GM21447 (cell line): ENCODE data around the gene CDA.

Experiments
- ATAC-seq: cut with Tn5 transposase; IDR thresholded peaks from one replicate; pipeline ENCODE4 v1.9.1; 2021; ENCODE audit not compliant: unreplicated experiment

CDA gene

DNA sequence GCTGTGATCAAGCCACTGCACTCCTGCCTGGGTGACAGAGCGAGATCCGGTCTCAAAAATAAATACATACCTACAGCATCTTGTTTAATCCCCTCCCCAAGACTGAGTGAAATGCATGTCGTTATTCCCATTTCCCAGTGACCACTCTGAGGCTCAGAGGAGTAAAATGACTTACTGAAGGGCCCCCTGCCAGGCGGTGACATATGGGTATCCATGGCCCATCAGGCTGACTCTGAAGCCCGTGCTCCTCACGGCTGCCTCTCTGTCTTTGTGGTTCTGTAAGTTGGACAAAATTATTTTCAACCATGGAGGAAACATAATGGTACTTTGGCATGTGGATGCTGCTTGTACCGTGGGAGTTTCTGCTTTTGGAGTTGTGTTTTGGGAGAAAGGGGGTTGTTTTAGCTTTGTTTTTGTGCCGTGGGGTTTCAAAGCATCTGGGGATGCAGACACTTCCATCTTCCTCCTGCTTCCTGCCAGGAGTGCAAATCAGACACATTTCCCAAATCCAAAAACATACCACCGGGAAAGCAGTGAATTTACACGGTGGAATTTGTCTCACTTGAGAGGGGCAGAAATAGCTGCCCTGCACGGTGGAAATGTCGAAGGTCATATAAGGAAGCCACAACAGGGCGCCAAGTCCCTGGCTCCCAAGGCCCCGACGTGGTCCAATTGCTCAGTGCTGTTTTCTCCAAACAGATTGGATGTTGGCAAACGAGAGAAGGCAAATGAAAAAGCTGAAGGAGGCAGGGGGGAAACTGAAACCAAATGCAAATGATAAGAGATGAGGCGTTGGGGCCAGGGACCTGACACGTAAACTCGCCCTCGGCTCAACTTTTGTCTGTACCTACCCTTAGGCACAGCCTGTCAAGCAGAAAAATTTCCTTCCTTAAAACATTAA, 27.3 kb downstream of the CDA start:
- no peak for ATAC-seq

DNA sequence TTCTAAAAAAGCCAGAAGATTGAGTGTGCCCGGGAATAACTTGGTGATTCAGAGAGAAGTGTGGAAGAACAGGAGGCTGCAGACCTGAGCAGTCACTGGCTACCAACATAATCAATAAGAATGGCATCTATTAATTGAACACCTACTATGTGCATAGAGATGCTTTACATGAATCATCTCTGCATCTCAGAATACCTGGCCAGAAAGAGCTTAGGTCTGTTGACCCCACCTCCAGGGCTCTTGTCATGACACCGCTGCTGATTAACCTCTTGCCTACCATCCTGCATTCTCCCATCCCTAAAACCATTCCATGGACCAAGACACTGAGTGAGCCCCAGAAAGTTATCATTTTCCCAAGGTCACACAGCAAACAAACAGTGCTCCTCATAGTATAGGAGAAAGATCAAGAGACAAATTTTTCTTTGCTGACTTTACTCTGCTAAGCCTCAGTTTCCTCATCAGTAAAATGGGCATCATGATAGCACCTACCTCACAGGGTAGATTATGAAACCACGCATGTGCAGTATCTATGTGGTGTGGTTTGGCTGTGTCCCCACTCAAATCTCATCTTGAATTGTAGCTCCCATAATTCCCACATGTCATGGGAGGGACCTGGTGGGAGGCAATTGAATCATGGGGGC, 28.1 kb downstream of the CDA start:
- ATAC-seq = no peak

DNA sequence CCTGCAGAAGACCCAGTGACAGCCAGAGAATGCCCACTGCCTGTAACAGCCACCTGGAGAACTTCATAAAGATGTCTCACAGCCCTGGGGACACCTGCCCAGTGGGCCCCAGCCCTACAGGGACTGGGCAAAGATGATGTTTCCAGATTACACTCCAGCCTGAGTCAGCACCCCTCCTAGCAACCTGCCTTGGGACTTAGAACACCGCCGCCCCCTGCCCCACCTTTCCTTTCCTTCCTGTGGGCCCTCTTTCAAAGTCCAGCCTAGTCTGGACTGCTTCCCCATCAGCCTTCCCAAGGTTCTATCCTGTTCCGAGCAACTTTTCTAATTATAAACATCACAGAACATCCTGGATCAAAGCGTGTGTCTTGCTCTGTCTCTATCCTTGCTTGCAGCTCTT, 29.7 kb downstream of the CDA start:
- no peak for ATAC-seq

DNA sequence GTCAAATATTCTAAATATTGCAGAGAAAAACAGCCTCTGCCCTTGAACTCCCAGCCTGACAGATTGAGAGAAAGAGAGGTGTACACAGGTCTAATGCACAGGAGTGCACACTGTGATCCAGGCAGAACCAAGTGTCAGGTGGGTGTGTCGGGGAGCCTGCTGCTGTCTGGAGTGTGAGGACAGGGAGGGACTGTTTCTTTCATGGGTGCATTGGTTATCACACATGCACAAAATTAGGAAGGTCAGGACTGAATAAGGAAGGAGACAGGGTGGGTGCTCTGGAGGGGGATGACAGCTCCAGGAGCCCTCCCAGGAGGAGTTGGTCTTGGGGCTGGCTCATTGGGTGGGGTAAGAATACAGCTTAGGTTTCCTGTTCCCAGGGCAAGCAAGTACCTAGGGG, 31.1 kb downstream of the CDA start:
- ATAC-seq = no peak

DNA sequence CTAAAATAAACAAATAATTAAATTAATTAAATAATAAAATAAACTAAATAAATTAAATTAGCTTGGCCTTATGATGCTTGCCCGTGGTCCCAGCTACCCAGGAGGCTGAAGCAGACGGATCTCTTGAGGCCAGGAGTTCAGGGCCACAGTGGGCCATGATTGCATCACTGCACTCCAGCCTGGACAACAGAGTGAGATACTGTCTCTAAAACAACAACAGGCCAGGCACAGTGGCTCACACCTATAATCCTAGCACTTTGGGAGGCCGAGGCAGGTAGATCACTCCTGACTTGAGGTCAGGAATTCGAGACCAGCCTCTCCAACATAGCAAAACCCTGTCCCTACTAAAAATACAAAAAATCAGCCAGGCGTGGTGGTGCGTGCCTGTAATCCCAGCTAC, 32.1 kb downstream of the CDA start:
- ATAC-seq = no peak

DNA sequence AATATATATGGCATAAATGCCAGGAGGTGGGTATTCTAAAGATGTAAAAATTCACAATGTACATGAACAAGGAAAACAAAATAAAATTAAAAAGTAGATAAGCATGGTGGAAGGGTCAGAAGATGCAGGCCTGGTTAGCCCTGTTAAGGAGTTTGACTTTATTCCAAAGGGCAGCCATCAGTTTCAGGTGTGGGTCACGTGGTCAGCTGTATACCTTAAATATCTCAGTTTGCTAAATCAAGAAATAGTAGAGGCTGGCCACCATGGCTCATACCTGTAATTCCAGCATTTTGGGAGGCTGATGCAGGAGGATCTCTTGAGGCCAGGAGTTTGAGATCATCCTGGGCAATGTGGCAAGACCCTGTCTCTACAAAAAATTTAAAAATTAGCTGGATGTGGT, 35.8 kb downstream of the CDA start:
- no peak for ATAC-seq

DNA sequence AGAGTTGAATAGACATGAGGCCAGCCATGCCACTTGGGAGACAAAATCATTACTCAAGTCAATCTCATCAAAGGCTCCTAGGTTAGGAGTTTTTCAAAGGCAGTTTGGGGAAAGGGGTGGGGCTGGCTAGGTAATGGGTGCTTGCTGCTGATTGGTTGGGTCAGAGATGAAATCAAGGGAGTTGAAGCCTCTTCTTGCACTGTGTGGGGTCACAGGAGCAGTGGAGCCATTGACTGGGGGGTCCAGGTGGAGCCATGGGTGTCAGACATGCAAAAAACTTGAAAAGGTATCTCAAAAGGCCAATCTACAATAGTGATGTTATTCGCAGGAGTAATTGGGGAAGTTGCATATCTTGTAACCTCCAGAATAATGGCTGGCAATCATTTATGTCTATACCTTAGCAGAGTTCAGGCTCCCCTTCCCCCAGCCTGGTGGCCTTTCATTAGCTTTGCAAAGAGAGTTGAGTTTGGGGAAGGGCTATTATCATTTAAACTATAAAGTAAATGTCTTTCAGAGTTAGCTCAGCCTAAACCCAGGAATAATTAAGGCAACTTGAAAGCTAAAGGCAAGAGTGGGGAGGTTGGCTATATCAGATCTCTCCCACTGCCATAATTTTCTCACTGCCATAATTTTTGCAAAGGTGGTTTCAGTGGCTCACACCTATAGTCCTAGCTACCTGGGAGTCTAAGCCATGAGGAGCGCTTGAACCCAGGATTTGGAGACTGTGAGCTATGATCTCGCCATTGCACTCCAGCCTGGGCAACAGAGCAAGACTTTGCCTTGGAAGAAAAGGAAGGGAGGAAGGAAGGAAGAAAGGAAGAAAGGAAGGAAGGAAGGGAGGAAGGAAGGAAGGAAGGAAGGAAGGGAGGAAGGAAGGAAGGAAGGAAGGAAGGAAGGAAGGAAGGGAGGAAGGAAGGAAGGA, 36.5 kb downstream of the CDA start:
- no peak for ATAC-seq

DNA sequence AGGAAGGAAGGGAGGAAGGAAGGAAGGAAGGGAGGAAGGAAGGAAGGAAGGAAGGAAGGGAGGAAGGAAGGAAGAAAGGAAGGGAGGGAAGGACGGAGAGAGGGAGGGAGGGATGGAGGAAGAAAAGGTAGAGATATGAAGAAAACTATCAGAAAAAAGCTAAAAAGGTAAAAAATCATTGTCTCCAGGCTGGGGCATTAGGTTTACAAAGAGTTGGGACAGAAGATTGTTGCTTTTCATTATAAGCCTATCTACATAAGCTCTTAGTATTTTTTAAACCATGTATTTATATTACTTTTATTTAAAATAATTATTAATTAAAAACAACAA, 37.2 kb downstream of the CDA start:
- no peak for ATAC-seq

DNA sequence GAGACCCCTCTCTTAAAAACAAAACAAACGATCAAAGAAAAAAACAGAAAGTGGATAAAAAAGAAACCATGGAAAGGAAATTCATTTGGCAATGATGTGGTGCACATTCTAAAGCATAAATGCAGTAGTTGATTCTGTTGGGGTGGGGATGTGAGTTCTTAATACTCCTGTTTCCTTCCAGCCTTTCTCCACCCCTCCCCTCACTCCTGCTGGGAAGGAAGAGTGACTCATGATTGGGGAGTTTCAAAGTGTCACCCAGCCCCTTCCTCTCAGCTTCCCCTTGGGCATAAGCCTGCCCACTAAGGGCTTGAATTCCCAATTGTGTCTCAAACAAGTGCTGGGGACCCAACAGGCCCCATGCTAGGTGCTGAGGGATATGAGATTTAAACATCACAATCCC, 37.6 kb downstream of the CDA start:
- no peak for ATAC-seq

DNA sequence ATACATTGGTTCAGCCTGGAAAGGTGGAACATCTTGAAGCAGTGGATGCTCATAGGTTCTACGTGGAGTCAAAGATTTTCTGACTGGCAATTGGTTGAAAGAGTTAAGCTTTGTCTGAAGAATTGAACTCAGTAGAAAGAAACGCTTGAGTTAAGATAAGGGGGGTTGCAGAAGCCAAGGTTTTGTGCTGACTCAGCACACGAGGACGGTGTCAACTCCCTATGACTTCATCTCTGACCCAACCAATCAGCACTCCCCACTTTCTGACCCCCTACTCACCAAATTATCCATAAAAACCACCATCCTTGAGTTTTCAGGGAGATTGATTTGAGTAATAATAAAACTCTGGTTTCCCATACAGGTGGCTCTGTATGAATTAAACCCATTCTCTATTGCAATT, 41.8 kb downstream of the CDA start:
- ATAC-seq = no peak

DNA sequence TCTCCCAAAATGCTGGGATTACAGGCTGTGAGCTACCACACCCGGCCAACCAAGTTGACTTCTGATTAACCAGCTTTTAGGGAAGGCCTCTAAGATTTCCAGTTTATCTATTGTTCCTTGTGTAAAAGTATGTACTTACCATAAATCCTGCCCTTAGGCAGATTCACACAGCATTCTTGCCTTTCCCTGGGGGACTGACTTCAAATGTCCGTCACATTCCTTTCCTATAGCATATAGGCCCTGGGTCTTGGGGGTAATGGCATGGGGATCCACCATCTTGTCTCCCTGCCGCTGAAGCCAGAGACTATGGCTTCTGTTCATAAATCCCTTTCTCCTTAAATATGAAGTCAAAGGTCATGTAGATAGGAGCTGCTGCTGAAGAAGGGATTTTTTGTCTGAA, 43.5 kb downstream of the CDA start:
- ATAC-seq = no peak

DNA sequence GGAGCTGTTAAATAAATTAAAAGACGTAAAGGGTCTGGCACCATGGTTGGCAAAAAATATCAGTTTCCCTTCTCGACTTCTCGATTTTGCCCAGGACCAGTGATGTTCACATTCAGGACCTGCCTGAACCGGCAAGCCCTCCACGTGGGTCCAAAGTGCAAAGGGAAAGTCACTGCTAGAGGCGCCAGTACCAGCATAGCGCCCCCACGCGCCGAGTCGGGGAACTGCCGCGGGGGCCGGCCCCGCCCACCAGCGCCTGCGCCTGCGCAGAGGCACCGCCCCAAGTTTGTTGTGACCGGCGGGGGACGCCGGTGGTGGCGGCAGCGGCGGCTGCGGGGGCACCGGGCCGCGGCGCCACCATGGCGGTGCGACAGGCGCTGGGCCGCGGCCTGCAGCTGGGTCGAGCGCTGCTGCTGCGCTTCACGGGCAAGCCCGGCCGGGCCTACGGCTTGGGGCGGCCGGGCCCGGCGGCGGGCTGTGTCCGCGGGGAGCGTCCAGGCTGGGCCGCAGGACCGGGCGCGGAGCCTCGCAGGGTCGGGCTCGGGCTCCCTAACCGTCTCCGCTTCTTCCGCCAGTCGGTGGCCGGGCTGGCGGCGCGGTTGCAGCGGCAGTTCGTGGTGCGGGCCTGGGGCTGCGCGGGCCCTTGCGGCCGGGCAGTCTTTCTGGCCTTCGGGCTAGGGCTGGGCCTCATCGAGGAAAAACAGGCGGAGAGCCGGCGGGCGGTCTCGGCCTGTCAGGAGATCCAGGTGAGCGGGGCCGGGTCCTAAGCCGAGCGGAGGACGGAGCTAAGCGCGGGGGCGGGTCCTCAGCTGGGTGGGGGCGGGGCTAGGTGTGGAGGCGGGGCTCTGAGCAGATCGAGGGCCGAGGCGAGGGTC, 44.5 kb downstream of the CDA start, which contains the start of gene PINK1:
PINK1 (plus strand) TSS at position 269 of the 875 bp plus-strand sequence; CDS start at position 360, 91 bp downstream.
- peak; percentile 65 for ATAC-seq

DNA sequence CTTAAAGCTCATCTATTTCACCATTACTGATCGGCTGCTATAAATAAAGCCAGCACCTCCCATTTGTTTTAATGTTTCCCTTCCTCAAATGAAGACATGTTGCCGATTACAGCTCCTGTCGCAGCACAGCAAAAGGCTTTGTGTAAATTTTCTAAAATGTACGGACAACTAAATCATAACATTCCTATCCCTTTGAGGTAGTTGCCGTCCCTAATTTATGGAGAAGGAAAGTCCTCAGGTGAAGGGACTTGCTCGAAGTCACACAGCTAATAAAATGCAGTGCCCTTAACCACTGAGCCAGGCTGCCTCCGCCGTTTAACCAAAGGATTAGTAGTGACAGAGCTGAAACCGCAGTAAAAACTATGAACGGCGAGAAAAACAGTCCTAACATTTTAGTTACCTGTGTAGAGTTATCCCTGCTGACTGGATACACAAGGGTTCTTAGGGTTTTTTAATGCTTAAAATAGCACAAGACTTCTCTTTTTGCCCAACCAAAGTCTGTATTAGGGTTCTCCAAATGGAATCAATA, 45.2 kb downstream of the CDA start:
- no peak for ATAC-seq

DNA sequence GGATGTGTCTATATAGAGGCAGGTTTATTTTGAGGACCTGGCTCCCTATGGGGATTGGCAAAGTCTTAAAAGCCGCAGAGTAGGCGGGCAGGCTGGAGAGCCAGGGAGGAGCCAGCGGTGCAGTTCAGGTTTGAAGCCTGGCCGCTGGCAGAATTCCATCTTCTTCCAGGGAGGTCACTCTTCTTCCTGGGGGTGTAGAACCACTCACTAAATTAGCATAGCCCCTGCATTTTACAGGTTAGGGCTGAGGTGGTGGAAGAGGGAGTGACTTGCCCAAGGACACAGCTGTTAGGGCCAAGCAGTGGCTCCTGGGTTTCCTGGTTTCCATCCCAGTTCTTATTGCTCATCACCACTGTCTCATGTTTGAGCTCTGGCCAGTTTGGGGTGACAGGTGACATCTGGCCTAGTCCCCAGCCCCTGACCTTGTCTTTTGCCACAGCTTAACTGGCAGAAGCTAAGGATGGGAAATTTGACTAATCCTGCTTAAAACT, 45.7 kb downstream of the CDA start:
- ATAC-seq = no peak

DNA sequence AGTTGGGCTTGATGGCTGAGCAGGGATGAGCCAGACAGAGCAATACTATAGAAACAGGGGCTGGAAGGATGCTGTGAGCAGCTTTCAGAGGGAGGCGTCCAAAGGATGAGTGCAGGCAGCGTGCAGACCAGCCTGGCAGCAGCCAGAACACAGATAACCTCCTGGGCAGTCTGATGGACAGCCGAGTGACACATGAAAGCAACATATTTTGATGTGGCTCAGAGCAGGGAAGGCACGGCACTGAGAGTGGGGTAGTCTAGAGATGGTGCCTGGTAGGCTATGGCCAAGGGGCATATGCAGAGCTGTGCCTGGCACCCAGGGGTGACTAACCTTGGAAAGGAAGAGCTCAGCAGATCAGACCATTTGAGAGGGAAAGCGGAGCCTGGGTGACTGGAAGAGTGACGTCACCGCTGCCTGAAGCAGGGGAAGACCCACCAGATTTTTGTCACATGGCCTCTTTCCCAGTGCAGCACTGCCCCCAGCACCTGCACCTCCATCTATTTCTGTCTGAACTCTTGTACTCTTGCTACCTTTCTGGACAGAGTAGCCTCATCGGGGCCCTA, 48.0 kb downstream of the CDA start:
- ATAC-seq = no peak

DNA sequence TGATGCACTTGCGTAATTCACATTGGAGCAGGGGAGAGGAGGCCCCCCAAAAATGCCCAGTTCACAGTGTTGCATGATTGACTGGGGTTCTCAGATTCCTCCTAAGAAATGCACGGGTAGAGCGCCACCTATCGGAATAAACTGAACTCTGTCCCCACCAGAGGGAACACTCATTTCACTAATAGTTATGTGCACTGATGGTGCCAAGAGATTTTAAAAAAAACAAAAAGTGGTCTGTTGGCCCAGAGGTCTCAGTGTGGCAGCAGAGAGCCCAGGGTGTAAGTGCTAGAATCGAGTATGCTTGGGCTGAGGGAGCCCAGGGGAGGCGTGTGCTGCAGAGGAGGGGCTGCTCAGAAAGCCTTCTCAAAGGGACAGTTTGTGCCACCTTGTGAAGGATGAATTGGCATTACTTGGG, 51.3 kb downstream of the CDA start:
- no peak for ATAC-seq

DNA sequence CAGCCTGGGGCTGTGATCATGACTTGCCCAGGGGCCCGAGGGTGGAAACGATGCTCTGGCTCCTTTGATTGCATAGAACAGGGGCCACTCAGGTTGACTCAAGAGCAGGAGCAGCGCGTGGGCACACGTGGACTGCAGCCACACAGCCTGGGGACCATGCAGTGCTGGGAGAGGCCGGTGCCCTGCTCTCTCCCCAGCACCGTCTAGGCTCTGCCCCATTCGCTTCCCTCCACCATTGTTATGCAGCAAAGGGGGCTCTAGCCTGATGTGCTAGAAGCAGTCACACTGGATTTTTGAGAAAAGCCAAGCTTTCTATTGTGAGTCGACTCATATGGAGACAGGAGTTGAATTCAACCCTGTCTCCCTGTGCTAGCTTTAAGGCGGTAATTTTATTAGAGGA, 53.1 kb downstream of the CDA start:
- no peak for ATAC-seq

DNA sequence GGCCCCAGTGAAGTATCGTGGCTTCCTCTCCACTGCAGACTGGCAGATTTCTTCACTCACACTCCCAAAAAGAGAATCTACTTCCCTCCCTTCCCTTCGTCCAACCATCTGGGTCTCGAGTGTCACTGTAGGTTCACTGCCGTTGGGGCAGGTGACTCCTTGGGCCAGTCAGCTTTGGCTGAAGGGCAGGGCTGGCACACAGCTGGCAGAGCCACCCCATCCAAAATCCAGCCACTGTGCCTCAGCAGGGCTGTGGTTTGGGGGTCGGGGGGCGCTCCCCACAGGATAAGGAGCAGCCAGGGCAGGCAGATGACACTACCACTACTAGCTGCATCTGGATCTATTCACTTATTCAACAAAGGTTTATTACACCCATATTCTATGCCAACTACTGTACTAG, 54.2 kb downstream of the CDA start:
- no peak for ATAC-seq

DNA sequence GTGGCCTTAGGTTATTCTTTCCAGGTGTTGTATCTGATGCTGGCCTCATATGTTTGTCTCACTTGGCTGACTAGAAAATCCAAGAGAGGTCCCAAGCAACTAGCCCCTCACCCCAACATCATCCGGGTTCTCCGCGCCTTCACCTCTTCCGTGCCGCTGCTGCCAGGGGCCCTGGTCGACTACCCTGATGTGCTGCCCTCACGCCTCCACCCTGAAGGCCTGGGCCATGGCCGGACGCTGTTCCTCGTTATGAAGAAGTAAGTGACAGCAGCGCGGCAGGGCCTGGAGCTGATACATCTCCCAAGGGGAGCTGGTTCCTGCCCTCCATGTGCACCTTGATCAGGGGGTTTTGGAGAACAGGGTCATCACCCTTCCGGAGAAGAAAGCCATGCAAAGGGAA, 55.5 kb downstream of the CDA start:
- ATAC-seq = no peak

DNA sequence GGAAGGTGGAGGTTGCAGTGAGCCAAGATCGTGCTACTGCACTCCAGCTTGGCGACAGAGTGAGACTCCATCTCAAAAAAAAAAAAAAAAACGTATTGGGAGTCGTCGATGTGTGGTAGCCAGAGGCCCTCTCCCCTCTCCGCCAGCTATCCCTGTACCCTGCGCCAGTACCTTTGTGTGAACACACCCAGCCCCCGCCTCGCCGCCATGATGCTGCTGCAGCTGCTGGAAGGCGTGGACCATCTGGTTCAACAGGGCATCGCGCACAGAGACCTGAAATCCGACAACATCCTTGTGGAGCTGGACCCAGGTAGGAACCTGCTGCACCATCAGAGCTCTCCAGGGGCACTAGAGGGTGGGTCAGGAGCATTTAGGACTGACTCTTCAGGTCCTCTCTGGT, 56.5 kb downstream of the CDA start:
- no peak for ATAC-seq
